Stomach (tissue), 4 donors: Measurements from ENCODE around the gene PSMD14.

Experiments
- POLR2A ChIP-seq, 4 donors: fragments of 450-650 bp; IDR thresholded peaks; one replicate each; pipeline ENCODE4 v1.6.1; 2016; ENCODE audit warnings: antibody characterized with exemption in 4 of 4, control low read depth in 2 of 4, mild to moderate bottlenecking in 1 of 4, moderate library complexity in 1 of 4
- POLR2AphosphoS5 ChIP-seq, 3 donors: sonication (generic); formaldehyde crosslinking; IDR thresholded peaks; one replicate each; pipeline ENCODE4 v1.6.1; 2016; ENCODE audit warnings: antibody characterized with exemption in 3 of 3
- TF ChIP-seq, protein P1 (sequence below), 7 experiments: fragments of 450-650 bp in 4 of 7; fragments of 200-600 bp in 3 of 7; sonication (generic) in 3 of 7; IDR thresholded peaks; one replicate each; pipeline ENCODE4 v1.5.1; 2016 to 2019; ENCODE audit warnings: antibody characterized with exemption in 7 of 7, control low read depth in 2 of 7, mild to moderate bottlenecking in 1 of 7

DNA sequence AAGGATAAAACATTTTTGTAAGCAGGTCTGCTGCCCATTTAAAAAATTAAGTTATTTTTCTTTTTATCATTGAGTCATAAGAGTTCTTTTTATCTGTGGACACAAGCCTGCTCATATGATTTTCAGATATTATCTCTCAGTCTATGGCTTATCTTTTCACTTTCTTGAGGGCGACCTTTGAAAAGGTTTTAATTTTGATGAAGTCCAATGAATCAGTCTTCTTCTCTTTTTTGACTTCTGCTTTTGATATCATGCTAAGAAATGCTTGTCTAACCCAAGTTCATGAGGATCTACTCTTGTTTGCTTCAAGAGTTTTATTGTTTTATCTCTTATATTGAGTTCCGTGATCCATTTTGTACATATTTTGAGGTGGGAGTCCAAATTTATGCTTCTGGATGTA, 36.5 kb downstream of the PSMD14 start:
- TF ChIP-seq, protein P1, sequence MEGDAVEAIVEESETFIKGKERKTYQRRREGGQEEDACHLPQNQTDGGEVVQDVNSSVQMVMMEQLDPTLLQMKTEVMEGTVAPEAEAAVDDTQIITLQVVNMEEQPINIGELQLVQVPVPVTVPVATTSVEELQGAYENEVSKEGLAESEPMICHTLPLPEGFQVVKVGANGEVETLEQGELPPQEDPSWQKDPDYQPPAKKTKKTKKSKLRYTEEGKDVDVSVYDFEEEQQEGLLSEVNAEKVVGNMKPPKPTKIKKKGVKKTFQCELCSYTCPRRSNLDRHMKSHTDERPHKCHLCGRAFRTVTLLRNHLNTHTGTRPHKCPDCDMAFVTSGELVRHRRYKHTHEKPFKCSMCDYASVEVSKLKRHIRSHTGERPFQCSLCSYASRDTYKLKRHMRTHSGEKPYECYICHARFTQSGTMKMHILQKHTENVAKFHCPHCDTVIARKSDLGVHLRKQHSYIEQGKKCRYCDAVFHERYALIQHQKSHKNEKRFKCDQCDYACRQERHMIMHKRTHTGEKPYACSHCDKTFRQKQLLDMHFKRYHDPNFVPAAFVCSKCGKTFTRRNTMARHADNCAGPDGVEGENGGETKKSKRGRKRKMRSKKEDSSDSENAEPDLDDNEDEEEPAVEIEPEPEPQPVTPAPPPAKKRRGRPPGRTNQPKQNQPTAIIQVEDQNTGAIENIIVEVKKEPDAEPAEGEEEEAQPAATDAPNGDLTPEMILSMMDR (IDR thresholded peaks at IDR 0.05), result no peak
- no peak for TF ChIP-seq POLR2A (IDR thresholded peaks at IDR 0.05)
- TF ChIP-seq POLR2AphosphoS5 (IDR thresholded peaks at IDR 0.05), result no peak
